ENCODE measurements around the gene SAT1.
"Not testable (repeated sequence)": the region's sequence is repeated elsewhere in the genome, so short reads cannot be mapped to it uniquely, and the experiment has no call there.

Gene SAT1

DNA sequence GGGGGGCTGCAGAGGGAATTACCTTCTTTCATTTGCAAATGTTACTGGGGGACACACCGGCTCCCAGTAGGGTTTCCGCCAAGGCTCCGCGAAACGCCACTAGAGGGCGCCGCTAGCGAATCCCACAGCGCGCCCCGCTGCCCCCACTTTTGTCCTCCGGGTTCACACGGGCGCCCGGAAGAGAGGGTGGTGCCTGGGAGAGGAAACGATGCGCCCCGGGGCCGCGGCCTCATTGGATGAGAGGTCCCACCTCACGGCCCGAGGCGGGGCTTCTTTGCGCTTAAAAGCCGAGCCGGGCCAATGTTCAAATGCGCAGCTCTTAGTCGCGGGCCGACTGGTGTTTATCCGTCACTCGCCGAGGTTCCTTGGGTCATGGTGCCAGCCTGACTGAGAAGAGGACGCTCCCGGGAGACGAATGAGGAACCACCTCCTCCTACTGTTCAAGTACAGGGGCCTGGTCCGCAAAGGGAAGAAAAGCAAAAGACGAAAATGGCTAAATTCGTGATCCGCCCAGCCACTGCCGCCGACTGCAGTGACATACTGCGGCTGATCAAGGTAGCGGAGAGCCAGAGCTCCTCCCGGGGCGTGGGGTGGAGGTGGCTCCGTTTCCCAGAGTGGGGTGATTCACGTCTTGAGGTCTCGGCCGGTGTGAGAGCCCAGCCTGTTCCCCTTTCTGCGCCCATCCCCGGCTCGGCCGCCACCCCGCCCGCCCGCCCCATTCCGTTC is at the start of gene SAT1:
Gene SAT1, plus strand, starts transcription at position 311 of the 726 bp plus-strand sequence. Its CDS starts 179 bp downstream, at position 490.
- DNase-seq (ENCODE audit: low read depth in 2 of 2), result peak; percentile 87 to 90

DNA sequence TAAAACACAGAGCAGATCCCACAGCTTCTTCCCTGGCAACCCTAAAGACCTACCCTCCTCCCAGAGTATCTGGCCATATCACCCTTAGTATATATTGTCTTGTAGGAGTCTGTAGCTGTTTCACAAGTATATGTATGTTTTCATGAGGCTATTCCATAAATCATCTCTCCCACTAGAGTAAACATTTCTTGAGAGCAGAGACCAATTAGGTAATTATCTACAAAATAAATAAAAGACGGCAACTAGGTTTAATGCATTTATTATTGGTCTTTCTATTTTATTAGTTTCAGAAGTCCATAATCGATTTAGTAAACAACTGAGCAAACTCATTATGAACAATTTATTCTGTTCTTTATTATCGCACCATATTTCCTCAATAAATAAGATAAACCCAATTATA is 46.9 kb upstream of the SAT1 start:
- no peak for DNase-seq (ENCODE audit: low read depth in 2 of 2)

DNA sequence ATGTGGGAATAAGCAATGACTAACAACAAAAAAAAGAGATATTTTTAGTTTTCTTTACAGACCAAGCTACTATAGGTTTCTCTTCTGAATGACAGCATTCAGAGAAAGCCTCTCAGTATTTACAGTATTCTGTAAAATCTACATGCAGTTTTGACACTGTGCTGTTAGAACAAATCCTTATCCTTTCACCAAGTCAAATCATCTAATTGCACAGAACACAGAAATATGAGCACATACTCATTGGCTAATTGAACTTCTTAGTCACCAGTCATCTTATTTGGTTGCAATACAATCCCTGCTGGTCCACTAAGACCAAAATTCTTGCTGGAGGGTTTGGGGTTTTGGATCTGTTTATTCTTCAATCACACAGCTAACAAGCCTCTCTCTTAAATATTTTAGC is 45.6 kb upstream of the SAT1 start:
- no peak for DNase-seq (ENCODE audit: low read depth in 2 of 2)

DNA sequence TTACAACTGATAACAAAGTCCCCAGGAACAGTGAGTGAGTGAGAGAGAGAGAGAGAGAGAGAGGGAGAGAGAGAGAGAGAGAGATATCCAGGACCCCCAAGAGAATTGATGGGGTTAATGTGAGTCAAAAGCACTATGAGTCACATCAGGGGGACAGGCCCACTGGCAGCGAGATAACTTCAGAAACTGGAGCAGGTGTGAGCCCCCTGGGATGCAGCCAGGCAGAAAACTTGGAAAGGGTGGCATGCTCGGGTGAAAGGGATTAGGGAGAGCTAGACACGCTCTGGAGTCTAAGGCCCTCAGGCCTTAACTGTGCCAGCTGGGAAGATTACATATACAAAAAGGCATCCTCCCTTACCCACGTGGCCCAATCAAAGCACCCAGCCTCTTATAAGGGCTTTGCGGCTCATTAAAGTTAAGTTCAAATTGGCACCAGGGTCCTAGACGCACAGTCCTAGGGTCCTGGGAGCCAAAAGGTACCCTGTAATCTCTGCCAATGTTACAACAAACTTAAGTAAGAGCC is 40.7 kb upstream of the SAT1 start:
- DNase-seq (ENCODE audit: low read depth in 2 of 2), result no peak

DNA sequence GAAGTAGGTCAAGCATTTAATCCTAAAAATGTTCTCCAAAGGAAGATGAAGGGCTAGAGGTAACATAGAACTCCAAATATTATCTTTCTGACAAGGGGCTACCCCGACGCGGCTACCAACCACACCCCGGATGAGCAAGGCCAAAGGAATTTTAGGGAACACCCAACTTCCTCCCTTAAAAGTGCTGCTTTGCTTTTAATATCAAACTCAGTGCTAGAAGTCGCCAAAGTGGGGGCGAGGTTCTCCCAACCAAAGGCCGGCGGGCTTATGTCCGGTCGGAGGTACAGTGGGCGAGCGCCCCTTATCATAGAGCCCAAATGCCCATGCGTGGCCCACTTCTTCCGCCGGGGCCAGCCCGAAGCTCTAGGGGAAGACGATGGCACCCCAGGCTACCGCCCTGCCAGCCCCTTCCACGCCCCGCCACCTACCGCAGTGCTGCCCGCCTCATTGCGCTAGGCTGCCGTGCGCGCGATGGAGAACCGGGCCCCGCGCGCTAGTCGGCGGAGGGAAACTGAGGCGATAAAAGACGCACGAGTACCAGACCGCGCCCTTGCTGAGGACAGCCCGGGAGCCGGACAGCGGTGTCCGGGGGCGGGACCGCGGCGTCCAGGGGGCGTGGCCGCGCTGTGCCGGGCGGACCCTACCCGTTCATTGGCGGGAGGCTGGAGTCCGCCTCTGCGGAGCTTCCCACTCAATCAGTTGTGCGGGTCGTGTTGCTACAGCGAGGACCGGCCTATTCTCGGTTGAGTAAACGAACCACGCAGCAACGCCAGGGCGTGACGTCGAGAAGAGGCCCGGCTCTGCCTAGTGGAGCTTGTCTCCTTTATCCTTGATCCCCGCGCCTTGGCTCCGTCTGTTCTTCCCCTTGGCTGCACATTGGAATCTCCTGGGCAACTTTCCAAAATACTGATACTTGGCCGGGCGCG is 40.0 kb upstream of the SAT1 start, which contains the start of gene ACOT9:
Gene ACOT9, minus strand, starts transcription at position 580 of the 926 bp plus-strand sequence. Its CDS starts 132 bp downstream, at position 448.
- DNase-seq (ENCODE audit: low read depth in 2 of 2), result peak; percentile 51 to 64

DNA sequence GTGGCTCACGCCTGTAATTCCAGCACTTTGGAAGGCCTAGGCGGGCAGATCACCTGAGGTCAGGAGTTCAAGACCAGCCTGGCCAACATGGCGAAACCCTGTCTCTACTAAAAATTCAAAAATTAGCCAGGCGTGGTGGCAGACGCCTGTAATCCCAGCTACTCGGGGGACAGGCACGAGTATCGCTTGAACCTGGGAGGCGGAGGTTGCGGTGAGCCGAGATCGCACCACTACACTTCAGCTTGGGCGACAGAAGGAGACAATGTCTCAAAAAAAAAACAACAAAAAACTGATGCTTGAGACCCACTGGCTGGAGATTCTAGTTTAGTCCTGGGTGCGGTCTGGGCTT is 39.4 kb upstream of the SAT1 start:
- not testable (repeated sequence) for DNase-seq (ENCODE audit: low read depth in 2 of 2)

DNA sequence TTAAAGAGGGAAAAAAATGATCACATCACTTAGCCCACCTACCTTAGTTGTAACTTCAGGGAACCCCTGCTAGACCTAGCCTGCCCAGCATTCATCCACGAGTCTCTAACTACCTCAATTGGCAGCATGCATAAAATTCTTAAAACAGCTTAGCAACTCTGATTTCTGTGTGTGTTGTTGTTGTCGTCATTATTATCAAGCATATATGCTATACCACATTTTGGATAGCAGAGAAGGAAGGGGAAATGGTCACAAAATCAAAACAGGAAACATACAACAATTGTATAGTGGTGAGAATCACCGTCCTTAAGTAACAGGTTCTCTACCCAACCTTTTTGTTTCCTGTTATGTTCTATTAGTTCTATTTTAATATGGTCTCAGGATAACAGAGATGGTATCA is 37.2 kb upstream of the SAT1 start:
- no peak for DNase-seq (ENCODE audit: low read depth in 2 of 2)

DNA sequence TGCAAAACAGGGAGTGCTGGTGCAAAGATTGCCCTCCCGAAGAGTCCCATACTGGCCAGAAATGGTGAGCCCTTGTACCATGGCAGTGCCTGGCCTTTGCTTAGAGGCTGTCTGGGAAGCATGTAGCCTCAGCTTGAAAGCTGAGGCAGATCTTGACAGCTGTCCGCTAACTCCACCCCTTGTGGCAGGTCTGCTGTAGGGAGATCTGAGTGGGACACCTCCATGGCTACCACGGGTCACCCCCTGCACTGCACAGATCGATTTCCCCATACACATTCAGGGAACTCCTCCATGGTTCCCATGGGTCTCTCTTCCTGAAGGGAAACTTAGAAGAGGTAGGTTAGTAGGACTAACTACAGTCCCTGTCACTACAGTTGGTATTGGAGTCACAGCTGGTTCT is 33.8 kb upstream of the SAT1 start:
- DNase-seq (ENCODE audit: low read depth in 2 of 2), result no peak

DNA sequence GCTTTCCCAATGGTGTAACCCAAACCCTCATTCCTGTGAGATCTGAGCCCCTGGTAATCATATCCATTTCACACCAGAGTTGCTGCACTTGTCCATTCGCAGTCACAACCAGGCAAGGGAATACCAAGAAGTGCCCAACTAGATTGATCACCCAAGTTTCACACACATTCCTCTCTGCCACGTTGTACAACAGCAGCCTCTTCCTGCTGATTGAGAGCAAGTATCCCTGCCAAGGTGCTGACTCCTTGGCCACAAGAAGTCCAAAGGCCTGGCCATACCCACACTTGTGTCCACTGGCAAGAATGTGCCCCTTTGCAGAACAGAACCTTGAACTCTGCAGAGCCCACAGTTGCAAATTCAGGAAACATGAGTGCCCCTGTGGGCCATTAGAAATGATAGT is 33.4 kb upstream of the SAT1 start:
- no peak for DNase-seq (ENCODE audit: low read depth in 2 of 2)

DNA sequence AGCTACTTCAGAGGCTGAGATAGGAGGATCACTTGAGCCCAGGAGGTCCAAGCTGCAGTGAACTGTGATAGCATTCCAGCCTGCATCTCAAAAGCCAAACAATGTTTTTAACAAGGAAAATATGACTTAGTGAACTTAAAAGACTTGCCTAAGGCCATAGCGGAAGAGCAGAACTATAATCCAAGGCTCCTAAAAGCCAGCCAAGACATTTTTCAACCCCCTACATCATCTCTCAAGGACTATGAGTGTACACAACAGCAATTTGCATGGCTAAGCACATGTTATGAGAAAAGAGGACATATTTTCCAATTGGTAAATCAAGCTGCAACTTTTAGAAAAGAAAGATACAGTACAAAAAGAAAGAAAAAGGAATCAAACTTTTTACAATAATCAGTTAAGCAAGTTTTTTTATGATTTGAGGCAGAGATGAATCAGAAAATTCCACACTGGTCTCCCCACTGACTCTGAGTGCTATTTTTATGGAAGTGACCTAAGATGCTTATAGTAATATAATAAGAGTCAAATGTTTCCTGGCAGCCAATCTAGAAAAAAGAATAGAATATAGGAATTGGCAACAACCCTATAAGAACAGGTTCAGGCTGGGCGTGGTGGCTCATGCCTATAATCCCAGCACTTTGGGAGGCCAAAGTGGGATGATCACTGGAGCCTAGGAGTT is 30.1 kb upstream of the SAT1 start:
- DNase-seq (ENCODE audit: low read depth in 2 of 2), result no peak

DNA sequence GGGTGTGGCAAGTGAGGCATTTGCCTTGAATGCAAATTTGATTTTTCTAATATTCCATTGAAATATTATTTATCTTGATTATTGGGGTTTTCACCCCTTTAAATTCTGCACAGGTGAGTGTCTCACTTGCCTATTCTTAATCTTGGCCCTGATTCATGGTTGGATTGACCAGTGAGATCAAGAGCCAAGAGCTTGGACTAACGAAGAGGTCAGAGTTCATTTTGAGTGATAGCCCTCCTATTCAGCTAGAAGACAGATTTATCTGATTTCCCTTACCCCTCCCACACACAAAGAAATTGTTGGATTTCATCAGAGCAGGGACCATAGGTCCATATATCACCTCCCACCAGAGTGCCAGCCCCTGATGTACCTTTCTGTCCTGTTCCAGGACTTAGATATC is 28.3 kb upstream of the SAT1 start:
- DNase-seq (ENCODE audit: low read depth in 2 of 2), result no peak

DNA sequence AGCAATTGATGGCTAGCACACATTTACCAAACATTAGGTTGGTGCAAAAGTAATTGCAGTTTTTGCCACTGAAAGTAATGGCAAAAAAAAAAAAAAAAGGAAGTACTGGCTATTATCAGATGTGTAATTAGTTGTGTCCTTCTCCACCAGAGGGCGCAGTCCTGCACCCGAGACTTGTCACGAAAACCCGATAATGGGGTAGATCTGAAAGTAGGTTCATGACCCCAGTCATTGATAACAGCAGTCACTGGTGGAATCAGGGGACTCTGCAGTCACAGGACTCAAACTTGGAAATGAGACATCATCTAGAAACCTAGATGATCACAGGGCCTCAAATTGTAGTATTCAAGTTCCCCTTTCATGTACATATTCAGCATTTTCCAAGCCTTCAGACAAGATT is 26.8 kb upstream of the SAT1 start:
- DNase-seq (ENCODE audit: low read depth in 2 of 2), result peak; percentile 28 to 48

DNA sequence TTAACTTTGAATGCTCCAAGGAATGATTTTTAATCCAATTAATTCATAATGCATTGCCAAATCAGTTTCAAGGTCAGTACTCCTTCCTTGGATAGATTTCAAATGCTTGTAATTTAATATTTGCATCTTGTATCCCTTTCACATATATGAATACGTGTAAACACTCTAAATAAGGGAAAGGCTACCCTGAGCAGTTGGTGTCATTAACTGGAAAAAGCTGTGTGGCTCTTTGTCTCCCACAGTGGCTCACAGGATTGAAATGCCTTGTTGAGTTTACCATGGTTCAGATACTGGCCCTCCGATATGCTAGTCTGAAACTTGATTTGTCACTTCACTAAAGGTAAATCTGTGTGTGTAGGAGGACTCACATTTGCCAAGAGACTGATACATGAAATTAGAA is 23.2 kb upstream of the SAT1 start:
- no peak for DNase-seq (ENCODE audit: low read depth in 2 of 2)

DNA sequence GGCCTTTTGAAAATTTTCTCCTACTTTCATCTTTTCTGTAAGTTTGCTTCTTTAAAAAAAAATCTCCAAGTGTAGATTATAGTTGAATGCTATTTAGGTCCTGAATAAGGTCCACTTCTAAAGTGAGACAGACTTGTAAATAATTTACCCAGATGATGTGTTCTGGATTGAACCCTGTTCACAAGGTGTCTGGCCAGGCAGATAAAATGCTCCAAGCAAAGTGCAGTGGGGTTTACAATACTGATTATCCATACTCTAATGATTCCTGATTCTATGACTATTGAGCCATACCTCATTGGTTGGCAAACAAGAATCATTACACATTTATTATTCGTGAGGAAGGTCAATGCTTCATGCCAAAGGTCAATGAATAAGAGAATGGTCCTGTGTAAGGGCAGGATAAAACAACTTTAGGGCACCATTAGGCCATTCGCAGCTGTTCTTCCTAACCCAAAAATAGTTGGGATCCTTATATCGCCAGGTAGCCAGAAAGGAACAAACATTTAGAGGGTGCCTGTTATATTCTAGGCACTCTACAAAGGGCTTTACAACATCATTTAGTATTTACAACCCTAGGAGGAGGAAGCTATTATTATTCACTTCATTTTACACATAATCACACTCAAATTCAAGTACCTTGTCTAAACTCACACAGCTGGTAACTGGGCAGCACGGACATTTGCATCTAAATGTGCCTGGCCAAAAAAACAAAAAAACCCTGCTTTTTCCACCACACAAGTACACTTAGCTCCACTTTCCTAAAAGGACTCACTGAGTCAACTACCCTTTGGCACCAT is 18.6 kb upstream of the SAT1 start:
- no peak for DNase-seq (ENCODE audit: low read depth in 2 of 2)

DNA sequence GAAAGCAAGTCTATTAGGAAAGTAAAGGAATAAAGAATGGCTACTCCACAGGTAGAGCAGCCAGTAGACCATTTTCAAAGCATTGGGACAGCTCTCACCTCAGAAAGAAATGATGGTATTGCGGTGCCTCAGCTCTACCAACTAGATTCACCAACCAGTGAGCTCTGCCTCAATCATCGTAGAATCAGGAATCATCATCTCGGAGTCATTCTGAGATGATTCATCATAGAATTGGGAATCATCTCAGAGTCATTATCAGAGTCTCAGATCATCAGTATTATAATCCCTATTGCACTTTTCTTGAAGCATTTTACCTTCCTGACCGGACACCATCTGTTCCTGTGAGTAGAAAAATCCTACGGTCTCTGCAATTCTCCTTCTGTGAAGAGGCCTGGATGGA is 17.5 kb upstream of the SAT1 start:
- DNase-seq (ENCODE audit: low read depth in 2 of 2), result no peak

DNA sequence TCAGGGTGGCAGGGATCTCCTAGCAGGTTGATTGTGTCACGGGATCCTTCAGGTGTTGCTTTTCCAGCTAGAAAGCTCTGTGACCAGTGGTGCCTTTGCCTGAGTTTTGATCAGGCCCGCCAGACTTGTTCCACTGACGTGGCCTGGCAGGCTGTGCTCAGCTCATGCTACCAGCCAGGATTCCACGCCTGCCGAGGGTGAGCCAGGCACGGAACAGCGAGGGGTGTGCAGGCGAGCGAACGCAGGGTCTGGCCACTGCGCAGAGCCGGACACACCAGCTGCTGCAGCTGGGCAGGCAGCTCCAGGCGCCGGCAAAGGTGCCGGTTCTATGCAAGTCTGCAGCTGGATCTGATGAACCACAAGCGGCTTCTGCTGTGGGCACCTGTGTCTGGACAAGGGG is 17.1 kb upstream of the SAT1 start:
- DNase-seq (ENCODE audit: low read depth in 2 of 2), result no peak

DNA sequence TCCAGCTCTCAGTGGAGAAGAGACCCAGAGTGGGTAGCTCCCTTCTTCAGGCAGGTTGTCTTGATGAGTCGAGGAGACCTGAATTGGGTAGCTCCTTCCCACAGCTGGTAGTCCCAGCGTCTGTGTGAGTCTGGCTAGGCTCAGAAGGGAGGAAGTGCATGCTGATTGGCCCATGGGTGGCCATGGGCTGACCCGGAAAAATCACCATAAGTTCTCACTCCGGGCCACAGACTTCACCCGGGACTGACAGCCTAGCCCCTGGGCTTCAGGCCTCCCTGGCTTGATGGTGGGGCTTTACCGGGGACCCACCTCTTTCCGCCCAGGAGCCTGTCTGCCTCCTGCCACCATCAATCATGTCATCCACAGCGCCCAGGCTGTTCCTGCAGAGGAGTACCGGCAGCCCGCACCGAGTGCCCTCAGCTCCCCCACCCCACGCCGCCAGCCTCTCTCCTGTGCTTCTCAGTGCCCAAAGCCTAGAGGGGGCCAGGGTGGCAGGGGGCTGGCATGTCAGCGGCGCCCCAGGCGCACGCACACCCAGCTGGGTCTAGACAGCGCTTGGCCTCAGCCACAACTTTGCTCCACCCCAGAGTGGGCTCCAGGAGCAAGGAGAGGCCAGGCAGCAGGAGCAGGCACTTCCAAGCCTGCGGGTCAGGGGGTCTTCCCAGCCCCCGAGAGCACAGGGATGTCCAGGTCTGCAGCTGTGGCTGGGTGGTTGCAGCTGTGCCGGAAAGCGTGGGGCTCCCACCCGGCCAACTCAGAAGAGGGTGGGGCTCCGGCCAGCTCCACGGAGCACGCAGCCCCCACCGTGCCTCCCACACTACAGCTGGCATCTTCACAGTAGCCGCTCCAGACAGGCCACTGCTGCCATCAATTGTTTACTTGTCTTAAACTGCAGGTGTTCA is 16.1 kb upstream of the SAT1 start:
- no peak for DNase-seq (ENCODE audit: low read depth in 2 of 2)

DNA sequence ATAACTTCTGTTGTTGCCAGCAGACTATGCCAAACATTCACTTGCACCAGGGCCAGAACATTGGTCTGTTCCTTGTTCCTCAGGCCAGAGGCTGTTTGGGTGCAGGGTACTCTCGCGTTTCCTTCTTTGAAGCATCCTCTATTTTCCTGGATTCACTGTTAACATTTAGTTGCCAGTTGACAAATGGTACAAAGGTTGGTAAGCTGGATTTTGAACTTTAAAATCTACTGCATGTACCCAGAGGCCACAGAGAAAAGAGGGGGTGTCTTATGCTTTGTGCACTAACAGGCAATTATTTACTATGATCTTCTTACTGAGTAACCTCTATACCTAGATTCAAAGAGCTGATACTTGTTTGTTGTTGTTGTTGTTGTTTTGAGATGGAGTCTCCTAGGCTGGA is 12.8 kb upstream of the SAT1 start:
- no peak for DNase-seq (ENCODE audit: low read depth in 2 of 2)

DNA sequence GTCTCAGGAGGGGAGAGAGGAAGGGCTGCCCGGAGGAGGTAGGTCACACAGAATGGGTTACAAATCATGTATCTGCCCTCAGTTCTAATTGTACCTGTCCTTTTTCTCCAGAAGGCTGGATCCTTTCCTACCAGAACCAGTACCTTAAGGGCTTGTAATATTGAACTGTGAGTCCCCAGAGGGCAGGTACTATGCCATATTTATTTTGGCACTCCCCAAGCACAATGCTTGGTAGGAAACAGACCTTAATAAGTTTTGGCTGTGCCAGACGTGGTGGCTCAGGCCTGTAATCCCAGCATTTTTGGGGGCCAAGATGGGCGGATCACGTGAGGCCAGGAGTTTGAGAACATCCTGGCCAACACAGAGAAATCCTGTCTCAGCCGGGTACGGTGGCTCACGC is 11.9 kb upstream of the SAT1 start:
- DNase-seq (ENCODE audit: low read depth in 2 of 2), result not testable (repeated sequence)

DNA sequence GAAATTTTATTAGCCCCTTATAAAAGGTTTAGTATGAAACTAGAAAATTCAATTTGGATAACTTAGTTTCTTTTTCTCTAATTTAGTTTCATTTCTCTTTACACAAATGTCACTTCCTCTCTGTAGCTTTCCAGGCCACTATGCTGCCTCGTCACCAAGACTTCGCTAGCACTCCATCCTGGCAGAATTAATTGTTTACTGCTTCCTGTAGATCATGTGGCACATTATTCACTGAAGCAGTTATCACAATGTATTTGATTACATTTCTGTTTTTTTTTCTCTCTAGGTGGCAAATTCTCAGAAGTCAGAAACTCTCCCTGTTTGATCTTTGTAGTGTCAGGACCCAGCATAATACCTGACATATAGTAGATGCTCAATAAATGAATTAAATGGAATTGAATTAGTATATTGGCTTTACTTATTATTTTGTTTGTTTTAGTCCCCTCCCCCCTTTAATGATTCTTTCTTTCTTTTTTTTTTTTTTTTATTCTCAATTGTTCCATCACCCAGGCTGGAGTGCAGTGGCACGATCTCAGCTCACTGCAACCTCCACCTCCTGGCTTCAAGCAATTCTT is 9.3 kb upstream of the SAT1 start:
- no peak for DNase-seq (ENCODE audit: low read depth in 2 of 2)

All from stimulated activated CD4-positive, alpha-beta T cell treated with anti-CD3 and anti-CD28 coated beads, Interleukin-4, amount 100 ng/mL, for 48 hours (primary cell).